ENCODE results near the gene PPP4C. TPM values are rescaled to one million over a fixed set of nuclear protein-coding genes. Genes with fewer than 3 reads are reported as not detected.
A peak's percentile ranks its signal among the peaks of the same experiment; 100 is the strongest.
"Not testable (repeated sequence)": the region's sequence is repeated elsewhere in the genome, so short reads cannot be mapped to it uniquely, and the experiment has no call there.

PPP4C gene
- total RNA-seq, 1 experiment from 2014 or later, result 81.6 TPM

DNA sequence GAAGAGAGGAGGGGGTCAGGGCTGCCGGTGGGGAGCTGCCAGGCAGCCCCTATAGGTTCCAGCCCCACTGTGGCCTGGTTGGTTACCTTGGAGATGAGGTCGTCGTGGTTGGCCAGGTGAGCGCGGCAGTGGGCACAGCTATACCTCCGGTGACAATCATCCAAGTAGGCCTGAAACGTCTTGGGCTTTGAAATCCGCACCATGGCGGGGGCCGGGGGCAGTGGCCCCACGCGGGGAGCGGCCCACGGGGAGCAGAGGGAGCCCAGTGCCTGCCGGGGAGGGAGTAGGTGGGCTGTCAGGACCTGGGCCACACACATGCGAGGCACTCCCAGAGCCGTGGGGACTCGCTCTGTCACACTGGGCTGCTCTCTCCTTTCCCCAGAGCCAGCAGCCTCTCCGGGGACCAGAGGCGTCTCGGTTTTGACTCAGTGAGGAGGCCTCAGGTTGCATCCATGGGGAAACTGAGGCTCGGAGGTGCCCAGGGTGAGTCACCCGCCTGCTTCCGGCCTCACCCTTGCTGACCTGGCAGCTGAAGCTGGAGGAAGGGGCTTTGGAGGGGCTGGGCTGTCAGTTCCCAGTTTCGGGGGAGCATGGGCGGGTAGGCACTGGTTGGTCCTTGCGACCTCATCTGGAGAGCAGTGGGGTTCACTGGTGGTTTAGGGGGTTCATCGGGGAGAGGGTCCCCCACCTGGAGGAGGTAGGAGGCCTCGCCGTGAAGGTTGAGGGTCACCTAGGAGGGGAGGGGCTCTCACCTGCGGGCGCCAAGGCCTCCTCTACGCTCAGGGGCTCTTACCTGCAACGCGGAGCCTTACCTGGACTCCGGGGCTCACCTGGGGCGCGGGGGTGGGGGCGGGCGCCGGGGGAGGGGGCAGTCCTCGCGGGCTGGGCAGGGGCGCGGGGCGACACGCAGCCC, 19.6 kb downstream of the PPP4C start:
- no peak for DNase-seq (ENCODE audit: extremely low read depth, low read depth)

GRCh38 chr16:30096105-30096861, 20.5 kb downstream of the PPP4C start, which contains the start of gene YPEL3:
TSS of gene YPEL3 (minus strand) at chr16:30096213. CDS start at chr16:30095482, 731 bp downstream.
- DNase-seq (ENCODE audit: extremely low read depth, low read depth), result peak; percentile 82

DNA sequence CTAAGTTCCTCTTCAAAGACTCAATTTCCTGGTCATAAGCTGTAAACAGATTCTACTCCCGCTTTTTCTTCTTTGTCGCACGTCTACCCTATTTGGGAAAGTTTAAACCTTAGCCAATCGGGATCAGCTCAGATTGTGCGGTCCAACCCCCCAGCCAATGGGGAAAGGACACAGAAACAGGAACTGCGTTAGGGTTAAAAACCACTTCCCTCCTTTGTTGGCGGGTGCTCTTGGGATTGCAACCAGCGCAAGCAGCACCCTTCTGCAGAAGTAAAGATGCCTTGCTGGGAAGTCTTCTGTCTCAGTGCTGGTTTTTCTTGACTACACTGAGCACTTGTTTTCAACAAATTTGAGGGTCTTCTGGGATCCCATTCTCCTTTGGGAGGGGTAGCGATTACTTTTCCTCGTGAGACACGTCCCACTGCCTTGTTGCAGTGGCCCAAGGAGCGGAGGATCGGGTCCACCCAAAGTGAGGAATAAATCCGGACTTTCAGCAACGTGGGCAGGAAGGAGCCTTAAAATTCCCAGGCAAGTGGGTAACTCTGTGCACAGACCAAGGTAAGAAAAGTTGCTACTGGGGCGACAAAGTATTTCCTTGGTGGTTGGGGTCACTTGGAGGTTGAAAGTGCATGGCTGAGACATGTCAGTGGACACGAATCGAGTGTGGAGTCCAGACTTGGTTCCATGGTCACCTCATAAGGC, 21.2 kb downstream of the PPP4C start:
- DNase-seq (ENCODE audit: extremely low read depth, low read depth), result no peak

DNA sequence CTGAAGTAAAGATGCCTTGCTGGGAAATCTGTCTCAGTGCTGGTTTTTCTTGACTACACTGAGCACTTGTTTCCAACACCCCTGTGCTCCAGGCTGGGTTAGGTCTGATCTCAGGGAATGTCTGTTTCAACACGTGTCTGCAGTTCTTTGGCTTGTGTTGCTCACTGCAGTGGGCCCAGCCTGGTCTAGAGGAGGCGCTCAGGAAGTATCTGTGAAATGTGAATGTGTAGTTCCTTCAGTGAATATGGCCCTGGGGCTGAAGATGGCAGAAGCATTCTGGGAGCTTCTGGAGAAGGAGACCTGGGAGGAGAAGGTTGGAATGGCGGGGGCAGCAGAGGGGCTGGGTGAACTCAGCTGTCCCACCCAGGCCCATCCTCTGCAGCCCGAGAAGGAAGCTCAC, 28.3 kb downstream of the PPP4C start:
- no peak for DNase-seq (ENCODE audit: extremely low read depth, low read depth)

GRCh38 chr16:30104492-30104891, 28.7 kb downstream of the PPP4C start:
- DNase-seq (ENCODE audit: extremely low read depth, low read depth), result no peak

GRCh38 chr16:30108059-30108850, 32.5 kb downstream of the PPP4C start:
- no peak for DNase-seq (ENCODE audit: extremely low read depth, low read depth)

DNA sequence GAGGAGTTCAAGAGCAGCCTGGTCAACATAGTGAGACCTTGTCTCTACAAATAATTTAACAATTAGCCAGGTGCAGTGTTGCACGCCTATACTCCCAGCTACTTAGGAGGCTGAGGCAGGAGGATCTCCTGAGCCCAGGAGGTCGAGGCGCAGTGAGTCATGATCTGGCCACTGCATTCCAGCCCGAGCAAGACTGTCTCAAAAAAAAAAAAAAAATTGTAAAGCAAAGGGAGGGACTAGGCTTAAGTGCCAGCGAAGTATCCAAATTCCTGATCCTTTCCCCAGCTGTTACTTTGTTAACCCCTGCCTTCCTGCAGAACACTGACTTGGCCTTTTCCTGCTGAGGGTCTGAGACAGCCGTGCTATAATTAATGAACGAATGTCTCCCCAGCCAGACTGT, 34.9 kb downstream of the PPP4C start:
- DNase-seq (ENCODE audit: extremely low read depth, low read depth), result no peak

DNA sequence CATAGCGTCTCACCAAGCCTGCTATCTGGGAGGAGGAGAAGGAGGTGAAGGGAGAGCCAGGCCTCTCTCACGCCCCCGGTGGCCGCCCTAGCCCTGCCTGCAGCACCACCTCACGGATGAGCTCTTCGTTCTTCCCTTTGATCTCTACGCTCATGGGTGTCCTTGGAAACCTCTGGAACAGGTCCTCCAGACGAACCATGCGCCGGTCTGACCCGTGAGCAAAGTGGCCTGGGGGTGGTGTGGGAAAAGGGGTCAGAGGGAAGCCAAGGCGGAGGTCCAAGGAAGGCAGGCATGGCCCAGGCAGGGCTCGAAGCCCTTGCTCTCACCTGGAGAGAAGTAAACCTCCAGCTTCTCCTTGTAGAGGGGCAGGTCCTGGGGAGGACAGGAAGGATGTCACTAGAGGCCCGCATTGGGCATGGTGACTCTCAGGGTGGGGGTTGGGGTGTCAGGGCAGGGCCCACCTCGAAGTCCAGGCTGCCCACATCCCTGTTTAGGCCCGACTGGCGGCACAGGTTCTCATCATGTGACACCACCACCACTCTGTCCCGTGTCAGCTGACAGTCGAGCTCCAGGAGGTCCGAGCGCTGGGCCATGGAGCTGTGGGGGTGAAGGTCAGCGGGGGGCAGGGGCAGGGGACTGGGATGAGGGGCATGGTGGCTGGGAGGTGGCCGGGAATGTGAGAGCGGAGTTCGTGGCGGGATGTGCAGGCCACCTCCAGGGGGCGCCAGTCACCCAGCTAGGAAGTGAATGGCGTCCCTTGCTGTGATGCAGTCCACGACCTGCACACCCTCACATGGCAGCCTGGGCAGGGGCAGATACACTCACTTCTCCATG, 36.6 kb downstream of the PPP4C start:
- DNase-seq (ENCODE audit: extremely low read depth, low read depth), result peak; percentile 49

GRCh38 chr16:30113031-30113710, 37.4 kb downstream of the PPP4C start, which contains the start of gene GDPD3:
TSS of gene GDPD3 (minus strand) at chr16:30113537. CDS start at chr16:30113478, 59 bp downstream.
- DNase-seq (ENCODE audit: extremely low read depth, low read depth), result no peak

- no peak for DNase-seq (ENCODE audit: extremely low read depth, low read depth)
Observed at GRCh38 chr16:30113711-30114333, 38.0 kb downstream of the PPP4C start.

- DNase-seq (ENCODE audit: extremely low read depth, low read depth), result no peak
Observed at GRCh38 chr16:30114411-30114810, 38.6 kb downstream of the PPP4C start.

GRCh38 chr16:30114833-30115232, 39.0 kb downstream of the PPP4C start:
- DNase-seq (ENCODE audit: extremely low read depth, low read depth), result not testable (repeated sequence)

DNA sequence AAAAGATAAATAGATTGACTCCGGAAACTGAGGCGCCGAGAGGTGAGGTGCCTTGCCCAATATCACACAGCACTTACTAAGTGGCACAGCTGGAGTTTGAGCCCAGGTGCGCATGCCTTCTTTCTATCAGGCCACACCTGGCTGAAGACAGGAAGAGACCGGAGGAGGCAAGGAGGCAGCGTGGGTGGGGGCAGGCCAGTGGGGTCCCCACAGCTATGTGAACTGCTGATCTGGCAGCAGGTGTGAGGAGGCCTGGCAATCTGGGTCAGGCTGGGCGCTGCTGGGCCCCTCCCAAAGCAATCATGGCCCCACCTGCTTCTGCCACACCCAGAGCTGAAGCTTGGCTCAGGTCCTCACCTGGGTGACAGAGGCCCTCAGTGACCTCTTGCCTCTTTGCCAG, 39.4 kb downstream of the PPP4C start:
- no peak for DNase-seq (ENCODE audit: extremely low read depth, low read depth)

- no peak for DNase-seq (ENCODE audit: extremely low read depth, low read depth)
Observed at GRCh38 chr16:30116291-30117207, 40.8 kb downstream of the PPP4C start.

- DNase-seq (ENCODE audit: extremely low read depth, low read depth), result no peak
Observed at GRCh38 chr16:30117768-30118167, 42.0 kb downstream of the PPP4C start.

DNA sequence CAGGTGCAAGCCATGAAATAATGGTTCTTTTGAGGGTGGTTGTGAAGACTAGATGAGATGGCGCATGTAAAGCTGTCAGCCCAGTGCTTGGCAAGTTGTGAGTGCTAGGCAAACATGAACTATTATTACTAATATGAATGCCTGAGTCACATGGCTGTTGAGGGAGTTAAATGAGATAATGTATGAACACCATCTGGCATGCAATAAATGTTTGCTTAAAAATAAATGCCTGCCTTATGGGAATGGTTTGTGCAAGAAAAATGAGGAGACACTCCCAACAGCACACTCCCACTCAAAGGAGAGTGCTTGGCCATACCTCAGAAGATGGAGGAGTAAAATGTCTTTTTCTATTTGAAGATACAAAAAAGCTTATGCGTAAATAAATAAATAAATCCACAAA, 43.6 kb downstream of the PPP4C start:
- no peak for DNase-seq (ENCODE audit: extremely low read depth, low read depth)

Data from NCI-H460 (cell line).